DND-41 (cell line): ENCODE data around the gene COLEC12.

Experiments
- ATAC-seq: fragments of 200-7000 bp; cut with Tn5 transposase; 3 replicates; pipeline ENCODE4 v1.9.1; 2021; ENCODE audit warnings: low read depth; ENCODE audit not compliant: insufficient read depth
- DNase-seq: peaks from one replicate; pipeline ENCODE4 v3.0.0-alpha.2; 2020
- H2AFZ ChIP-seq: 2 replicates; pipeline ENCODE4 v1.6.0; 2012; ENCODE audit warnings: low read depth, low read length
- H3K27ac ChIP-seq: 2 replicates; pipeline ENCODE4 v1.5.1; 2012; ENCODE audit warnings: low read length, inconsistent platforms
- H3K27me3 ChIP-seq: fragments of 200-600 bp; sonication (generic); 2 replicates; pipeline ENCODE4 v1.6.0; 2012; ENCODE audit warnings: low read length, mild to moderate bottlenecking, inconsistent platforms; ENCODE audit not compliant: insufficient read depth, poor library complexity
- H3K36me3 ChIP-seq: 2 replicates; pipeline ENCODE4 v1.5.1; 2012; ENCODE audit warnings: low read length, inconsistent platforms; ENCODE audit not compliant: insufficient read depth
- H3K4me1 ChIP-seq: 2 replicates; pipeline ENCODE4 v1.5.1; 2012; ENCODE audit warnings: mild to moderate bottlenecking, low read length; ENCODE audit not compliant: insufficient read depth
- H3K4me2 ChIP-seq: 2 replicates; pipeline ENCODE4 v1.6.0; 2012; ENCODE audit warnings: mild to moderate bottlenecking, moderate library complexity, low read length, inconsistent platforms; ENCODE audit not compliant: insufficient read depth
- H3K4me3 ChIP-seq, 2 experiments: fragments of 200-600 bp in 1 of 2; shearing (Covaris generic) in 1 of 2; 2 replicates each; pipeline ENCODE4 v1.5.1; 2012 to 2016; ENCODE audit warnings: inconsistent platforms in 2 of 2, low read length in 2 of 2, mild to moderate bottlenecking in 2 of 2, low read depth in 1 of 2, moderate library complexity in 1 of 2
- H3K79me2 ChIP-seq: 2 replicates; pipeline ENCODE4 v1.6.0; 2012; ENCODE audit warnings: low read length, inconsistent platforms; ENCODE audit not compliant: insufficient read depth
- H3K9ac ChIP-seq: 2 replicates; pipeline ENCODE4 v1.6.0; 2012; ENCODE audit warnings: low read depth, mild to moderate bottlenecking, inconsistent platforms, low read length, moderate library complexity
- H3K9me3 ChIP-seq: 2 replicates; pipeline ENCODE4 v1.5.1; 2012; ENCODE audit warnings: low read length, moderate library complexity, mild to moderate bottlenecking, inconsistent platforms; ENCODE audit not compliant: insufficient read depth, severe bottlenecking
- H4K20me1 ChIP-seq: 2 replicates; pipeline ENCODE4 v1.6.0; 2012; ENCODE audit warnings: low read length; ENCODE audit not compliant: insufficient read depth
- CTCF ChIP-seq: IDR thresholded peaks from 2 replicates; pipeline ENCODE4 v1.5.1; 2012; ENCODE audit warnings: borderline replicate concordance, low read length, moderate library complexity, mild to moderate bottlenecking; ENCODE audit not compliant: poor library complexity, severe bottlenecking; ENCODE audit errors: extremely low read depth
- EZH2 ChIP-seq: IDR thresholded peaks from 3 replicates; pipeline ENCODE4 v1.6.1; 2012; ENCODE audit warnings: borderline replicate concordance, low read depth, mild to moderate bottlenecking, moderate library complexity, low read length, inconsistent platforms; ENCODE audit not compliant: severe bottlenecking

The COLEC12 gene

GRCh38 chr18:365651-366050 lies 134.8 kb downstream of the COLEC12 start:
- Histone ChIP-seq H3K36me3 (no peaks in the 10 kb centered on the region), H3K27me3 (peaks cover 5% of the 10 kb centered on the region), H3K4me2 (no peak overlapping the region), H3K4me1 (no peaks in the 10 kb centered on the region), H3K9ac (no peak overlapping the region), H2AFZ (no peak overlapping the region), H4K20me1 (no peaks in the 10 kb centered on the region), H3K79me2 (no peaks in the 10 kb centered on the region), H3K27ac (no peak overlapping the region), H3K4me3 (no peak overlapping the region), H3K9me3 (no peaks in the 10 kb centered on the region)
- ATAC-seq: no peak
- TF ChIP-seq CTCF: no peak
- TF ChIP-seq EZH2: no peak
- no peak for DNase-seq

DNA sequence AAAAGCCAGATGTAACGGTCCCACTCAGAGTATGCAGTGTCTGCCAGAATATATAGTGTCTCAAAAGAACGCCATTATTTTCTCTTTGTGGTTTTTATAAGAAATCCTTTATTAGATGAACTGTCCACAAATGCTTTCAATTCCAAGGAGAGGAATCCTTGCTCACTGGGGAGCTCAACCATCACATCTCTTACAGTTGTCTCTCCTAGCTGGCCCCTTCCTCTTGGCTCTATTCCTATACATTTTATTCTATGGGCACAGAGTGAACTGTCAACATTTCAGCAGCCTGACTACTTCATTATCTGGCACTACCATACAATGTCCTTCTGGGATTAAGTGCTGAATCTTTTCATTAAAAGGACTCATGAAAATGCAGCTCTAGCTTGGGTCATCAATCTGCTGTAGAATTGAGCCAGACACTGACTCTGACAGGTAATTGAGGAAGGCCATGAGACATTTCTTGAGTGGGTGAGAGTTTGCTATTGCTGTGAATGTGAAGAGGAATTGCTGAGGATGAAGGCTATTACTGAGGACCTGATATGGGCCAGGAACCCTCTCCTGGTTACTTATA lies 136.2 kb downstream of the COLEC12 start:
- Histone ChIP-seq H3K27ac (no peak overlapping the region), H3K4me2 (no peak overlapping the region), H4K20me1 (no peaks in the 10 kb centered on the region), H2AFZ (no peak overlapping the region), H3K79me2 (no peaks in the 10 kb centered on the region), H3K4me3 (no peak overlapping the region), H3K4me1 (no peaks in the 10 kb centered on the region), H3K36me3 (no peaks in the 10 kb centered on the region), H3K9ac (no peak overlapping the region), H3K9me3 (no peaks in the 10 kb centered on the region), H3K27me3 (peaks cover 5% of the 10 kb centered on the region)
- DNase-seq: no peak
- TF ChIP-seq CTCF (no peak), EZH2 (no peak)
- ATAC-seq: no peak

GRCh38 chr18:363301-364085 lies 137.0 kb downstream of the COLEC12 start:
- Histone ChIP-seq H3K4me3 (no peak overlapping the region), H3K4me2 (no peak overlapping the region), H2AFZ (no peak overlapping the region), H3K36me3 (no peaks in the 10 kb centered on the region), H3K9me3 (no peaks in the 10 kb centered on the region), H3K4me1 (no peaks in the 10 kb centered on the region), H3K9ac (no peak overlapping the region), H3K27me3 (peaks cover 5% of the 10 kb centered on the region), H4K20me1 (no peaks in the 10 kb centered on the region), H3K79me2 (no peaks in the 10 kb centered on the region), H3K27ac (no peak overlapping the region)
- TF ChIP-seq CTCF (no peak), EZH2 (no peak)
- DNase-seq (no peak), ATAC-seq (no peak)
